HCT116 (cell line): Measurements from ENCODE around the gene CCSER1.

ENCODE experiments used
- EGR1 ChIP-seq: IDR thresholded peaks from 2 replicates; pipeline ENCODE4 v1.6.1; 2012; ENCODE audit warnings: low read depth
- ELF1 ChIP-seq: IDR thresholded peaks from 2 replicates; pipeline ENCODE4 v1.6.1; 2012; ENCODE audit warnings: low read depth, borderline replicate concordance
- EZH2 ChIP-seq: fragments of 200-600 bp; sonication (generic); IDR thresholded peaks from 2 replicates; pipeline ENCODE4 v1.6.1; 2017; ENCODE audit warnings: antibody characterized with exemption, mixed run types
- EZH2phosphoT487 ChIP-seq: fragments of 200-600 bp; IDR thresholded peaks from 2 replicates; pipeline ENCODE4 v1.6.1; 2018; ENCODE audit warnings: antibody characterized with exemption, borderline replicate concordance
- JUND ChIP-seq: IDR thresholded peaks from 2 replicates; pipeline ENCODE4 v1.6.1; 2012
- POLR2A ChIP-seq: IDR thresholded peaks from 2 replicates; pipeline ENCODE4 v1.7.0; 2011; ENCODE audit warnings: borderline replicate concordance; ENCODE audit not compliant: insufficient read depth, insufficient read length; ENCODE audit errors: extremely low read depth
- POLR2AphosphoS5 ChIP-seq: IDR thresholded peaks from 2 replicates; pipeline ENCODE4 v1.6.1; 2011; ENCODE audit warnings: mild to moderate bottlenecking, low read depth, low read length, moderate library complexity
- RAD21 ChIP-seq: IDR thresholded peaks from 2 replicates; pipeline ENCODE4 v1.6.1; 2012; ENCODE audit warnings: low read depth, mild to moderate bottlenecking
- TCF7L2 ChIP-seq: IDR thresholded peaks from 2 replicates; pipeline ENCODE4 v1.7.0; 2011; ENCODE audit warnings: borderline replicate concordance, inconsistent platforms; ENCODE audit not compliant: insufficient read depth, insufficient read length; ENCODE audit errors: extremely low read depth
- ZNF274 ChIP-seq: fragments of 200-500 bp; sonication (Bioruptor generic); IDR thresholded peaks from 2 replicates; pipeline ENCODE4 v1.6.1; 2014; ENCODE audit warnings: mild to moderate bottlenecking, low read depth, low read length, inconsistent platforms
- TF ChIP-seq, protein P1 (sequence below), 3 experiments: fragments of 200-600 bp in 1 of 3; sonication (generic) in 1 of 3; IDR thresholded peaks in 2 of 3; conservative IDR thresholded peaks in 1 of 3; 2 replicates each; pipeline ENCODE4 v1.5.1; 2012 to 2017; ENCODE audit warnings: low read depth in 2 of 3, low read length in 2 of 3, antibody characterized with exemption in 1 of 3, borderline replicate concordance in 1 of 3, control low read depth in 1 of 3, mild to moderate bottlenecking in 1 of 3, mixed read lengths in 1 of 3, mixed run types in 1 of 3, moderate library complexity in 1 of 3; ENCODE audit not compliant: insufficient read depth in 1 of 3
- TF ChIP-seq, protein P2 (sequence below): IDR thresholded peaks from 2 replicates; pipeline ENCODE4 v1.6.1; 2011; ENCODE audit warnings: mild to moderate bottlenecking, low read length, moderate library complexity; ENCODE audit not compliant: insufficient replicate concordance; ENCODE audit errors: extremely low read depth
- TF ChIP-seq, protein P3 (sequence below): IDR thresholded peaks from 2 replicates; pipeline ENCODE4 v1.6.1; 2012; ENCODE audit warnings: low read depth
- TF ChIP-seq, protein P4 (sequence below): IDR thresholded peaks from 2 replicates; pipeline ENCODE4 v1.6.1; 2012

DNA sequence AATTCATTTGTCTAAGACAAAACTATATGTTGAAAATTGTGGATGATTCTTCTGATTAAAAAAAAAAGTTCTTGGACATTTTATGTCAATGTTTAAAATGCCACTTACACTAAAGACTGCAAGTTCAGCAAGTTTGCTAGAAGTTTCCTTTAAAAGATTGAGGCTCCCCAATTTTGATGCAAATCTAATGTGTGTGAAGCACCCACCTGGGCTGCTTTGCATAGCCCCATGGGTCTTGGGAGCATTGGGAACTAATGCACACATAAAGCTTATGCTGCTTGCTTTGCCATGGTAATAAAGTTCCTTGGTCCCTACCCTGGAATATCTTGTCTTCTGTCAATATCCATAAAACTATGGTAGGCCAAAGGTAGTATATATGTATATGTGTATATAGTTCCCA is 1450.7 kb downstream of the CCSER1 start:
- TF ChIP-seq, protein P1, sequence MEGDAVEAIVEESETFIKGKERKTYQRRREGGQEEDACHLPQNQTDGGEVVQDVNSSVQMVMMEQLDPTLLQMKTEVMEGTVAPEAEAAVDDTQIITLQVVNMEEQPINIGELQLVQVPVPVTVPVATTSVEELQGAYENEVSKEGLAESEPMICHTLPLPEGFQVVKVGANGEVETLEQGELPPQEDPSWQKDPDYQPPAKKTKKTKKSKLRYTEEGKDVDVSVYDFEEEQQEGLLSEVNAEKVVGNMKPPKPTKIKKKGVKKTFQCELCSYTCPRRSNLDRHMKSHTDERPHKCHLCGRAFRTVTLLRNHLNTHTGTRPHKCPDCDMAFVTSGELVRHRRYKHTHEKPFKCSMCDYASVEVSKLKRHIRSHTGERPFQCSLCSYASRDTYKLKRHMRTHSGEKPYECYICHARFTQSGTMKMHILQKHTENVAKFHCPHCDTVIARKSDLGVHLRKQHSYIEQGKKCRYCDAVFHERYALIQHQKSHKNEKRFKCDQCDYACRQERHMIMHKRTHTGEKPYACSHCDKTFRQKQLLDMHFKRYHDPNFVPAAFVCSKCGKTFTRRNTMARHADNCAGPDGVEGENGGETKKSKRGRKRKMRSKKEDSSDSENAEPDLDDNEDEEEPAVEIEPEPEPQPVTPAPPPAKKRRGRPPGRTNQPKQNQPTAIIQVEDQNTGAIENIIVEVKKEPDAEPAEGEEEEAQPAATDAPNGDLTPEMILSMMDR (IDR thresholded peaks at IDR 0.05 in 2 of 3, conservative IDR thresholded peaks at IDR 0.05 in 1 of 3; ENCODE audit: borderline replicate concordance in 1 of 3, insufficient read depth in 1 of 3, low read depth in 2 of 3, low read length in 2 of 3) = no peak
- TF ChIP-seq POLR2AphosphoS5 = no peak
- no peak for TF ChIP-seq ZNF274
- no peak for TF ChIP-seq POLR2A
- TF ChIP-seq TCF7L2 = no peak
- TF ChIP-seq EZH2phosphoT487 = no peak
- TF ChIP-seq, protein P2, sequence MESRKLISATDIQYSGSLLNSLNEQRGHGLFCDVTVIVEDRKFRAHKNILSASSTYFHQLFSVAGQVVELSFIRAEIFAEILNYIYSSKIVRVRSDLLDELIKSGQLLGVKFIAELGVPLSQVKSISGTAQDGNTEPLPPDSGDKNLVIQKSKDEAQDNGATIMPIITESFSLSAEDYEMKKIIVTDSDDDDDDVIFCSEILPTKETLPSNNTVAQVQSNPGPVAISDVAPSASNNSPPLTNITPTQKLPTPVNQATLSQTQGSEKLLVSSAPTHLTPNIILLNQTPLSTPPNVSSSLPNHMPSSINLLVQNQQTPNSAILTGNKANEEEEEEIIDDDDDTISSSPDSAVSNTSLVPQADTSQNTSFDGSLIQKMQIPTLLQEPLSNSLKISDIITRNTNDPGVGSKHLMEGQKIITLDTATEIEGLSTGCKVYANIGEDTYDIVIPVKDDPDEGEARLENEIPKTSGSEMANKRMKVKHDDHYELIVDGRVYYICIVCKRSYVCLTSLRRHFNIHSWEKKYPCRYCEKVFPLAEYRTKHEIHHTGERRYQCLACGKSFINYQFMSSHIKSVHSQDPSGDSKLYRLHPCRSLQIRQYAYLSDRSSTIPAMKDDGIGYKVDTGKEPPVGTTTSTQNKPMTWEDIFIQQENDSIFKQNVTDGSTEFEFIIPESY = no peak
- no peak for TF ChIP-seq RAD21
- no peak for TF ChIP-seq EZH2
- no peak for TF ChIP-seq JUND
- TF ChIP-seq ELF1 = no peak
- TF ChIP-seq, protein P3, sequence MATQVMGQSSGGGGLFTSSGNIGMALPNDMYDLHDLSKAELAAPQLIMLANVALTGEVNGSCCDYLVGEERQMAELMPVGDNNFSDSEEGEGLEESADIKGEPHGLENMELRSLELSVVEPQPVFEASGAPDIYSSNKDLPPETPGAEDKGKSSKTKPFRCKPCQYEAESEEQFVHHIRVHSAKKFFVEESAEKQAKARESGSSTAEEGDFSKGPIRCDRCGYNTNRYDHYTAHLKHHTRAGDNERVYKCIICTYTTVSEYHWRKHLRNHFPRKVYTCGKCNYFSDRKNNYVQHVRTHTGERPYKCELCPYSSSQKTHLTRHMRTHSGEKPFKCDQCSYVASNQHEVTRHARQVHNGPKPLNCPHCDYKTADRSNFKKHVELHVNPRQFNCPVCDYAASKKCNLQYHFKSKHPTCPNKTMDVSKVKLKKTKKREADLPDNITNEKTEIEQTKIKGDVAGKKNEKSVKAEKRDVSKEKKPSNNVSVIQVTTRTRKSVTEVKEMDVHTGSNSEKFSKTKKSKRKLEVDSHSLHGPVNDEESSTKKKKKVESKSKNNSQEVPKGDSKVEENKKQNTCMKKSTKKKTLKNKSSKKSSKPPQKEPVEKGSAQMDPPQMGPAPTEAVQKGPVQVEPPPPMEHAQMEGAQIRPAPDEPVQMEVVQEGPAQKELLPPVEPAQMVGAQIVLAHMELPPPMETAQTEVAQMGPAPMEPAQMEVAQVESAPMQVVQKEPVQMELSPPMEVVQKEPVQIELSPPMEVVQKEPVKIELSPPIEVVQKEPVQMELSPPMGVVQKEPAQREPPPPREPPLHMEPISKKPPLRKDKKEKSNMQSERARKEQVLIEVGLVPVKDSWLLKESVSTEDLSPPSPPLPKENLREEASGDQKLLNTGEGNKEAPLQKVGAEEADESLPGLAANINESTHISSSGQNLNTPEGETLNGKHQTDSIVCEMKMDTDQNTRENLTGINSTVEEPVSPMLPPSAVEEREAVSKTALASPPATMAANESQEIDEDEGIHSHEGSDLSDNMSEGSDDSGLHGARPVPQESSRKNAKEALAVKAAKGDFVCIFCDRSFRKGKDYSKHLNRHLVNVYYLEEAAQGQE = no peak
- TF ChIP-seq EGR1 = no peak
- TF ChIP-seq, protein P4, sequence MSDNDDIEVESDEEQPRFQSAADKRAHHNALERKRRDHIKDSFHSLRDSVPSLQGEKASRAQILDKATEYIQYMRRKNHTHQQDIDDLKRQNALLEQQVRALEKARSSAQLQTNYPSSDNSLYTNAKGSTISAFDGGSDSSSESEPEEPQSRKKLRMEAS = no peak
